Liver (tissue), 9 donors: Measurements from ENCODE around the gene ABHD2. TPM values are rescaled to one million over a fixed set of nuclear protein-coding genes. Genes with fewer than 3 reads are reported as not detected.

Experiments used
- DNase-seq: peaks from one replicate; pipeline ENCODE4 v3.0.0-alpha.2; 2017; ENCODE audit warnings: low spot score
- H3K27ac ChIP-seq, 2 donors: one replicate each; pipeline ENCODE4 v1.7.0; 2013; ENCODE audit warnings: inconsistent platforms in 2 of 2, low read length in 2 of 2, control low read depth in 1 of 2, low read depth in 1 of 2, mild to moderate bottlenecking in 1 of 2
- H3K27me3 ChIP-seq, 4 donors: one replicate each; pipeline versions ENCODE4 v1.6.1 to v1.7.0; 2013; ENCODE audit warnings: low read length in 3 of 4, inconsistent platforms in 1 of 4, mild to moderate bottlenecking in 1 of 4, moderate library complexity in 1 of 4; ENCODE audit not compliant: control insufficient read depth in 4 of 4, insufficient read depth in 4 of 4
- H3K36me3 ChIP-seq, 4 donors: one replicate each; pipeline versions ENCODE4 v1.6.1 to v1.7.0; 2013; ENCODE audit warnings: low read length in 3 of 4, mild to moderate bottlenecking in 3 of 4, low read depth in 1 of 4, moderate library complexity in 1 of 4; ENCODE audit not compliant: control insufficient read depth in 4 of 4, insufficient read depth in 3 of 4
- H3K4me1 ChIP-seq, 4 donors: one replicate each; pipeline versions ENCODE4 v1.6.1 to v1.7.0; 2013; ENCODE audit warnings: low read length in 3 of 4, mild to moderate bottlenecking in 3 of 4, moderate library complexity in 1 of 4; ENCODE audit not compliant: control insufficient read depth in 4 of 4, insufficient read depth in 4 of 4
- H3K4me3 ChIP-seq, 3 donors: one replicate each; pipeline versions ENCODE4 v1.6.1 to v1.7.0; 2013; ENCODE audit warnings: low read length in 3 of 3, control low read depth in 1 of 3, low read depth in 1 of 3, mild to moderate bottlenecking in 1 of 3
- H3K9ac ChIP-seq, 2 donors: one replicate each; pipeline ENCODE4 v1.7.0; 2013; ENCODE audit warnings: low read length in 2 of 2, mild to moderate bottlenecking in 2 of 2, moderate library complexity in 2 of 2, control low read depth in 1 of 2, low read depth in 1 of 2
- H3K9me3 ChIP-seq, 4 donors: one replicate each; pipeline versions ENCODE4 v1.6.1 to v1.7.0; 2013; ENCODE audit warnings: low read length in 3 of 4; ENCODE audit not compliant: control insufficient read depth in 4 of 4
- ATF3 ChIP-seq: IDR thresholded peaks from 2 replicates; pipeline ENCODE4 v1.6.1; 2016; ENCODE audit warnings: antibody characterized with exemption
- EGR1 ChIP-seq, 2 donors: IDR thresholded peaks; 2 replicates each; pipeline ENCODE4 v1.6.1; 2016 to 2018; ENCODE audit warnings: antibody characterized with exemption in 2 of 2, low read depth in 2 of 2
- FOXA1 ChIP-seq: IDR thresholded peaks from 2 replicates; pipeline ENCODE4 v1.6.1; 2016; ENCODE audit warnings: antibody characterized with exemption
- FOXA2 ChIP-seq: IDR thresholded peaks from 2 replicates; pipeline ENCODE4 v1.6.1; 2016; ENCODE audit warnings: antibody characterized with exemption
- GABPA ChIP-seq, 2 donors: IDR thresholded peaks in 1 of 2; conservative IDR thresholded peaks in 1 of 2; 2 replicates each; pipeline ENCODE4 v1.6.1; 2016; ENCODE audit warnings: antibody characterized with exemption in 2 of 2, mild to moderate bottlenecking in 1 of 2, moderate library complexity in 1 of 2
- HNF4A ChIP-seq, 2 donors: conservative IDR thresholded peaks; 2 replicates each; pipeline ENCODE4 v1.6.1; 2016; ENCODE audit warnings: antibody characterized with exemption in 2 of 2, mild to moderate bottlenecking in 2 of 2
- JUND ChIP-seq, 2 donors: IDR thresholded peaks; 2 replicates each; pipeline ENCODE4 v1.6.1; 2016; ENCODE audit warnings: antibody characterized with exemption in 2 of 2
- NR2F2 ChIP-seq: IDR thresholded peaks from 2 replicates; pipeline ENCODE4 v1.6.1; 2016; ENCODE audit warnings: antibody characterized with exemption
- REST ChIP-seq: IDR thresholded peaks from 2 replicates; pipeline ENCODE4 v1.6.1; 2016; ENCODE audit warnings: antibody characterized with exemption, mild to moderate bottlenecking
- SP1 ChIP-seq: IDR thresholded peaks from 2 replicates; pipeline ENCODE4 v1.6.1; 2018; ENCODE audit warnings: antibody characterized with exemption, mild to moderate bottlenecking
- YY1 ChIP-seq: IDR thresholded peaks from 2 replicates; pipeline ENCODE4 v1.6.1; 2016; ENCODE audit warnings: antibody characterized with exemption, mild to moderate bottlenecking
- WGBS: extraction: QIAGEN DNeasy Blood & Tissue Kit; methylation state at CpG from one replicate; pipeline ENCODE4 v1.1.7; 2013; 5-methylcytosine and 5-hydroxymethylcytosine counted together
- polyA plus RNA-seq, 2 donors: library from polyadenylated mRNA; stranded (reverse) in 1 of 2; unstranded in 1 of 2; fragments of 200-250 nt in 1 of 2; fragments of >200 nt in 1 of 2; fragmentation: Nextera tagmentation in 1 of 2; extraction: Ambion mirVana in 1 of 2; gene quantifications; one replicate each; pipeline versions ENCODE4 v1.2.1 to v1.2.3, GENCODE V29; 2013 to 2015
- total RNA-seq, 2 donors: library from RNA; depleted of rRNA; stranded (reverse); fragments of >200 nt; gene quantifications; one replicate each; pipeline ENCODE4 v1.2.3, GENCODE V29; 2014
- donor health status: healthy.
- donor health status: healthy.
- donor health status: healthy.
- donor health status: healthy.
- donor health status: healthy.

ABHD2 gene
- total and polyA plus RNA-seq, 4 donors = 34.6 to 663 (median 65.1) TPM

- H3K9ac ChIP-seq = no peak overlapping the region
- TF ChIP-seq JUND (IDR thresholded peaks at IDR 0.05) = peak in 1 of 2 donors; percentile 11
- no peak for TF ChIP-seq REST
- TF ChIP-seq HNF4A (conservative IDR thresholded peaks at IDR 0.05) = no peak
- H3K36me3 ChIP-seq = peaks cover 0 to 16% (median 6%) of the 10 kb centered on the region in 4 donors
- H3K9me3 ChIP-seq = no peaks in the 10 kb centered on the region
- DNase-seq = no peak
- WGBS = 69% methylated on average over 6 of the region's 6 CpGs
- H3K27ac ChIP-seq = peak overlapping the region in 1 of 2 donors; percentile 10
- no peaks in the 10 kb centered on the region for H3K27me3 ChIP-seq
- H3K4me3 ChIP-seq = no peak overlapping the region
- H3K4me1 ChIP-seq = peaks cover 8 to 33% (median 27%) of the 10 kb centered on the region in 4 donors
These were observed 55.4 kb downstream of the ABHD2 start for GRCh38 chr15:89143503-89144162.

- Histone ChIP-seq H3K9ac (no peak overlapping the region), H3K9me3 (no peaks in the 10 kb centered on the region), H3K4me1 (peaks cover 8 to 26% (median 20%) of the 10 kb centered on the region in 4 donors), H3K27ac (no peak overlapping the region), H3K36me3 (peaks cover 0 to 16% (median 6%) of the 10 kb centered on the region in 4 donors), H3K4me3 (no peak overlapping the region), H3K27me3 (no peaks in the 10 kb centered on the region)
- WGBS = 94% methylated on average over 3 of the region's 3 CpGs
- TF ChIP-seq REST (no peak), HNF4A (conservative IDR thresholded peaks at IDR 0.05) (no peak), ATF3 (no peak), FOXA1 (no peak), YY1 (no peak), NR2F2 (no peak), FOXA2 (no peak), EGR1 (IDR thresholded peaks at IDR 0.05; ENCODE audit: low read depth in 2 of 2) (no peak), JUND (IDR thresholded peaks at IDR 0.05) (no peak), SP1 (no peak), GABPA (IDR thresholded peaks at IDR 0.05 in 1 of 2, conservative IDR thresholded peaks at IDR 0.05 in 1 of 2) (no peak)
- DNase-seq = no peak
These were observed 56.2 kb downstream of the ABHD2 start for GRCh38 chr15:89144491-89144890.
